Choroid plexus epithelial cell (primary cell): ENCODE measurements around the gene KCNT2.
"Not testable (repeated sequence)": the region's sequence is repeated elsewhere in the genome, so short reads cannot be mapped to it uniquely, and the experiment has no call there.

ENCODE experiments used
- DNase-seq: peaks from one replicate; pipeline ENCODE4 v3.0.0-alpha.2; 2010; ENCODE audit warnings: low read depth
- H3K4me3 ChIP-seq: 2 replicates; pipeline ENCODE4 v1.5.1; 2011; ENCODE audit warnings: low read depth, mild to moderate bottlenecking, control low read depth, low read length, moderate library complexity
- TF ChIP-seq, protein P1 (sequence below): conservative IDR thresholded peaks from 2 replicates; pipeline ENCODE4 v1.5.1; 2011; ENCODE audit warnings: low read depth, mild to moderate bottlenecking, control low read depth, inconsistent platforms, low read length, moderate library complexity

KCNT2 gene

DNA sequence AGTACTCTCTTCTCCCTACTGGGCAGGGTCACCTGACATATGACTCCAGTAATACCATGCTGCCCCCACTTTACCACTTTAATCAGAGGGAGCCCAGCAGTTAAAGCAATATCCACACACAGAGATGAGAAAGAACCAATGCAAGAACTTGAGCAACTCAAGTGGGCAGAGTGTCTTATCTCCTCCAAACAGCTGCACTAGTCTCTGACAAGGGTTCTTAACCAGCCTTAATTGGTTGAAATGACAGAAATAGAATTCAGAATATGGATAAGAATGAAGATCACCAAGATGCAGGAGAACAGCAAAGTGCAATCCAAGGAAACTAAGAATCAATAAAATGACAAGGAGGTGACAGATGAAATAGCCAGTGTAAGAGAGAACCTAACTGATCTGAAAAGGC, 91.0 kb downstream of the KCNT2 start:
- DNase-seq = no peak
- TF ChIP-seq, protein P1, sequence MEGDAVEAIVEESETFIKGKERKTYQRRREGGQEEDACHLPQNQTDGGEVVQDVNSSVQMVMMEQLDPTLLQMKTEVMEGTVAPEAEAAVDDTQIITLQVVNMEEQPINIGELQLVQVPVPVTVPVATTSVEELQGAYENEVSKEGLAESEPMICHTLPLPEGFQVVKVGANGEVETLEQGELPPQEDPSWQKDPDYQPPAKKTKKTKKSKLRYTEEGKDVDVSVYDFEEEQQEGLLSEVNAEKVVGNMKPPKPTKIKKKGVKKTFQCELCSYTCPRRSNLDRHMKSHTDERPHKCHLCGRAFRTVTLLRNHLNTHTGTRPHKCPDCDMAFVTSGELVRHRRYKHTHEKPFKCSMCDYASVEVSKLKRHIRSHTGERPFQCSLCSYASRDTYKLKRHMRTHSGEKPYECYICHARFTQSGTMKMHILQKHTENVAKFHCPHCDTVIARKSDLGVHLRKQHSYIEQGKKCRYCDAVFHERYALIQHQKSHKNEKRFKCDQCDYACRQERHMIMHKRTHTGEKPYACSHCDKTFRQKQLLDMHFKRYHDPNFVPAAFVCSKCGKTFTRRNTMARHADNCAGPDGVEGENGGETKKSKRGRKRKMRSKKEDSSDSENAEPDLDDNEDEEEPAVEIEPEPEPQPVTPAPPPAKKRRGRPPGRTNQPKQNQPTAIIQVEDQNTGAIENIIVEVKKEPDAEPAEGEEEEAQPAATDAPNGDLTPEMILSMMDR = no peak
- H3K4me3 ChIP-seq = no peak overlapping the region

DNA sequence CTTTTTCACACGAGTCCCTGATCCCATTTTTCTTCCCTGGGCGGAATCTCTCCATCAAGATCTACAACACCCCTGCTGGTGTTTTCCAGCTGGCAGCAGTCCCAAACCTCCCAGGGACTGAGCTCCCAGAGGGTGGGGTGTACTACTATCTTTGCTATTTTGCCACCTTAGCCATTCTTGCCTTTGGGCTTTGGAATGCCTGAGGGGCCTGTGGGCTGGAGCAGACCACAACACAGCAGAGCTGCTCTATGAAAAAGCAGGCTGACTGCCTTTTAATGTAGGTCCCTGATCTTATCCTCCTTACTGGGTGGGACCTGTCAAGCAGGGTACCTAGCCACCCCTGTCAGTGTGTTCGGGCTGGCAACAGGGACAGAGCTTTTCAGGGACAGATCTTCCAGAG, 91.9 kb downstream of the KCNT2 start:
- H3K4me3 ChIP-seq = no peak overlapping the region
- TF ChIP-seq, protein P1 = no peak
- peak; percentile 42 for DNase-seq

GRCh38 chr1:196515904-196516303, 92.3 kb downstream of the KCNT2 start:
- DNase-seq = peak; percentile 18
- no peak overlapping the region for H3K4me3 ChIP-seq
- TF ChIP-seq, protein P1 = no peak

- H3K4me3 ChIP-seq = no peak overlapping the region
- DNase-seq = no peak
- TF ChIP-seq, protein P1 = no peak
Observed at GRCh38 chr1:196513821-196514220, 94.4 kb downstream of the KCNT2 start.

- H3K4me3 ChIP-seq = no peak overlapping the region
- no peak for DNase-seq
- TF ChIP-seq, protein P1 = no peak
Observed at GRCh38 chr1:196510451-196510850, 97.8 kb downstream of the KCNT2 start.

- not testable (repeated sequence) for H3K4me3 ChIP-seq, DNase-seq
Observed at GRCh38 chr1:196504224-196504623, 104.0 kb downstream of the KCNT2 start.

DNA sequence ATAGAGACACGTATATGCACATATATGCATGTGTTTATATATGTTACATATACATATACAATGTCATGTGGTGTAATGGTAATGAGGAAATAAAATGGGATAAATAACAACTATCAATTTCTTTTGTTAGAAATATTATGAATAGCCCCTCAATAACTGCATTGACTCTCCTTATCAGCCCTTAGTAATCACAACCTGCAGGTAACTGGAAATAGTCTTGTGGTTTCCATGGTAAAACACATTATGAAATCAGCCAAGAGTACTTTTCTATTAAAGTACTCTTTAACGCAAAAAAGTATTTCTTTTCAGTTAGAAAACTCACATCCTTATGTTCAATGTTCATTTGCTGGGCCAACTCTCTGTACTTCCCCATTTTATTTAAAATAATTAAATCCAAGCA, 105.8 kb downstream of the KCNT2 start:
- H3K4me3 ChIP-seq = no peak overlapping the region
- TF ChIP-seq, protein P1 = no peak
- DNase-seq = no peak
